Measurements from ENCODE around the gene SLCO3A1. TPM values are rescaled to one million over a fixed set of nuclear protein-coding genes. Genes with fewer than 3 reads are reported as not detected.
A peak's percentile ranks its signal among the peaks of the same experiment; 100 is the strongest.

The SLCO3A1 gene
- total and polyA plus RNA-seq, 2 of the 8 experiments (the other 6 are each of a cell fraction or from before 2014, with no cell fraction given): 15.1 to 20.4 TPM

DNA sequence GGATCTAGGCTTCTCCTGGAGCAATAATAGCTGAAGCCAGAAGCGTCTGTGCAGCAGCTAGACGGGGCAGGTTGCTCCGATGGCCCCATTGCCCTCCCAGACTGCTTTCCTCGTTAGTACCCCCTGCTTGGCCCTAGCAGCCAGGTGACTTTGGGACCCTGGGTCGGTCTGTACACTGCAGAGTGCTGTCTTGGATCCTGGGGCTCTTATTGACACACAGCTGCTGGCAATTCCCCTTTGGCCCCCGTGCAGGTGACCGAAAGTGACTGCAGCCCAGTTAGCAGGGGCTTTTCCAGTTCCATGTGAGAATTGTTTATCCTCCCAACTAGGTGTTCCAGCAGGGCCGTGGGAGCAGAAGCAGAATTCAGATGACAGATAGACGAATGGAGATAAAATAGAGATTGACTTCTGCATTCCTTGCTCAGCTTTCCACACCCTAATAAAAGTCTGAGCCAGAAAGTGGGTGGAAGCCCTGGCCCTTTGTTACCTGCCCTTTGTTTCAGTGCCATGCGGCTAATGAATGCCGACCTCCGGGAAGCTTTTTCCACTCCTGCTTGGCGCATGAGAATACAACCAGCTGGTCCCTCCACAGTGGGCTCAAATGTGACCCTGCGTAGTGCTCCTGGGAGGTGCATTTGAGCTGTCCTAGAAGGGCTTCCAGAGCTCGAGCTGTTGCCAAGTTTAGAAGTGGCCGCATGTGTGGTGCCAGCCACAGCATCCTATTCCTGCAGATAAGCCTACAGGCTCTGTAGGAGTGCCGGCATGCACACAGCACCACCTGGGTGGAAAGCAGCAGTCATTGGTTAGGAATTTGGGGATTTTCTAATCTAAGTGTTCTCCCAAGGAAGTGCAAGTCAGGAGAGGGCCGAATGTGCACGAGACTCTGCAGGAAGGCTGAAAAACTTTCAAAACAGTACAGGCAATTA lies 94.4 kb downstream of the SLCO3A1 start (continued):
- TF ChIP-seq, protein P1, sequence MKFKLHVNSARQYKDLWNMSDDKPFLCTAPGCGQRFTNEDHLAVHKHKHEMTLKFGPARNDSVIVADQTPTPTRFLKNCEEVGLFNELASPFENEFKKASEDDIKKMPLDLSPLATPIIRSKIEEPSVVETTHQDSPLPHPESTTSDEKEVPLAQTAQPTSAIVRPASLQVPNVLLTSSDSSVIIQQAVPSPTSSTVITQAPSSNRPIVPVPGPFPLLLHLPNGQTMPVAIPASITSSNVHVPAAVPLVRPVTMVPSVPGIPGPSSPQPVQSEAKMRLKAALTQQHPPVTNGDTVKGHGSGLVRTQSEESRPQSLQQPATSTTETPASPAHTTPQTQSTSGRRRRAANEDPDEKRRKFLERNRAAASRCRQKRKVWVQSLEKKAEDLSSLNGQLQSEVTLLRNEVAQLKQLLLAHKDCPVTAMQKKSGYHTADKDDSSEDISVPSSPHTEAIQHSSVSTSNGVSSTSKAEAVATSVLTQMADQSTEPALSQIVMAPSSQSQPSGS (IDR thresholded peaks at IDR 0.05; ENCODE audit: low read length): no peak
- no peak for TF ChIP-seq BRCA1 (IDR thresholded peaks at IDR 0.05; ENCODE audit: low read depth, low read length)
- no peak for TF ChIP-seq RNF2 (IDR thresholded peaks at IDR 0.05; ENCODE audit: borderline replicate concordance, low read depth, low read length, missing control alignments, poor library complexity, severe bottlenecking)
- no peak for TF ChIP-seq NRF1 (IDR thresholded peaks at IDR 0.05; ENCODE audit: low read depth, low read length)
- no peak for TF ChIP-seq FOSL1 (IDR thresholded peaks at IDR 0.05; ENCODE audit: insufficient read depth, low read depth, low read length)
- peak; percentile 73 for TF ChIP-seq JUND (IDR thresholded peaks at IDR 0.05; ENCODE audit: low read length)
- TF ChIP-seq POLR2AphosphoS5 (IDR thresholded peaks at IDR 0.05; ENCODE audit: low read depth, low read length): peak; percentile 48
- TF ChIP-seq, protein P2, sequence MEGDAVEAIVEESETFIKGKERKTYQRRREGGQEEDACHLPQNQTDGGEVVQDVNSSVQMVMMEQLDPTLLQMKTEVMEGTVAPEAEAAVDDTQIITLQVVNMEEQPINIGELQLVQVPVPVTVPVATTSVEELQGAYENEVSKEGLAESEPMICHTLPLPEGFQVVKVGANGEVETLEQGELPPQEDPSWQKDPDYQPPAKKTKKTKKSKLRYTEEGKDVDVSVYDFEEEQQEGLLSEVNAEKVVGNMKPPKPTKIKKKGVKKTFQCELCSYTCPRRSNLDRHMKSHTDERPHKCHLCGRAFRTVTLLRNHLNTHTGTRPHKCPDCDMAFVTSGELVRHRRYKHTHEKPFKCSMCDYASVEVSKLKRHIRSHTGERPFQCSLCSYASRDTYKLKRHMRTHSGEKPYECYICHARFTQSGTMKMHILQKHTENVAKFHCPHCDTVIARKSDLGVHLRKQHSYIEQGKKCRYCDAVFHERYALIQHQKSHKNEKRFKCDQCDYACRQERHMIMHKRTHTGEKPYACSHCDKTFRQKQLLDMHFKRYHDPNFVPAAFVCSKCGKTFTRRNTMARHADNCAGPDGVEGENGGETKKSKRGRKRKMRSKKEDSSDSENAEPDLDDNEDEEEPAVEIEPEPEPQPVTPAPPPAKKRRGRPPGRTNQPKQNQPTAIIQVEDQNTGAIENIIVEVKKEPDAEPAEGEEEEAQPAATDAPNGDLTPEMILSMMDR (IDR thresholded peaks at IDR 0.05; ENCODE audit: control extremely low read depth in 1 of 3, insufficient read depth in 1 of 3, low read depth in 1 of 3, low read length in 3 of 3): no peak
- TF ChIP-seq, protein P3, sequence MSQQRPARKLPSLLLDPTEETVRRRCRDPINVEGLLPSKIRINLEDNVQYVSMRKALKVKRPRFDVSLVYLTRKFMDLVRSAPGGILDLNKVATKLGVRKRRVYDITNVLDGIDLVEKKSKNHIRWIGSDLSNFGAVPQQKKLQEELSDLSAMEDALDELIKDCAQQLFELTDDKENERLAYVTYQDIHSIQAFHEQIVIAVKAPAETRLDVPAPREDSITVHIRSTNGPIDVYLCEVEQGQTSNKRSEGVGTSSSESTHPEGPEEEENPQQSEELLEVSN (IDR thresholded peaks at IDR 0.05): no peak
- no peak for TF ChIP-seq SIX5 (IDR thresholded peaks at IDR 0.05; ENCODE audit: low read depth, low read length)
- TF ChIP-seq YY1 (IDR thresholded peaks at IDR 0.05; ENCODE audit: low read depth, low read length): peak; percentile 63; the same call in 1 of the 2 replicates
- TF ChIP-seq CBX5 (IDR thresholded peaks at IDR 0.05; ENCODE audit: low read depth, low read length): no peak
- TF ChIP-seq RFX5 (IDR thresholded peaks at IDR 0.05; ENCODE audit: borderline replicate concordance, low read depth, low read length): no peak
